Osteoblast (primary cell): ENCODE data around the gene PAQR6. TPM values are rescaled to one million over a fixed set of nuclear protein-coding genes. Genes with fewer than 3 reads are reported as not detected.

ENCODE experiments used
- DNase-seq: peaks from one replicate; pipeline ENCODE4 v3.0.0; 2011; ENCODE audit warnings: low spot score, mixed read lengths; ENCODE audit not compliant: insufficient read length; ENCODE audit errors: missing footprints
- H2AFZ ChIP-seq: 2 replicates; pipeline ENCODE4 v1.6.0; 2011; ENCODE audit warnings: mild to moderate bottlenecking, low read length
- H3K27ac ChIP-seq: 2 replicates; pipeline ENCODE4 v1.5.1; 2011; ENCODE audit warnings: mild to moderate bottlenecking, low read depth, low read length, moderate library complexity
- H3K27me3 ChIP-seq: 2 replicates; pipeline ENCODE4 v1.6.0; 2012; ENCODE audit warnings: mild to moderate bottlenecking, control low read depth, inconsistent platforms, low read length, moderate library complexity; ENCODE audit not compliant: insufficient read depth
- H3K36me3 ChIP-seq: 2 replicates; pipeline ENCODE4 v1.5.1; 2011; ENCODE audit warnings: mild to moderate bottlenecking, low read length, control low read depth, moderate library complexity; ENCODE audit not compliant: insufficient read depth
- H3K4me1 ChIP-seq: 2 replicates; pipeline ENCODE4 v1.5.1; 2011; ENCODE audit warnings: mild to moderate bottlenecking, low read length, control low read depth, moderate library complexity; ENCODE audit not compliant: insufficient read depth
- H3K4me2 ChIP-seq: 2 replicates; pipeline ENCODE4 v1.6.0; 2011; ENCODE audit warnings: mild to moderate bottlenecking, low read length; ENCODE audit not compliant: insufficient read depth
- H3K4me3 ChIP-seq: fragments of 200-600 bp; sonication (generic); 3 replicates; pipeline ENCODE4 v1.5.1; 2012; ENCODE audit warnings: mild to moderate bottlenecking, low read length, inconsistent platforms; ENCODE audit not compliant: insufficient read depth
- H3K79me2 ChIP-seq: 2 replicates; pipeline ENCODE4 v1.6.0; 2012; ENCODE audit warnings: mild to moderate bottlenecking, low read length, control low read depth, inconsistent platforms; ENCODE audit not compliant: insufficient read depth
- H3K9me3 ChIP-seq: 2 replicates; pipeline ENCODE4 v1.5.1; 2011; ENCODE audit warnings: low read depth, low read length, control low read depth
- H4K20me1 ChIP-seq: 2 replicates; pipeline ENCODE4 v1.6.0; 2012; ENCODE audit warnings: mild to moderate bottlenecking, low read length, control low read depth; ENCODE audit not compliant: insufficient read depth
- total RNA-seq: library from RNA; depleted of rRNA; stranded (reverse); fragments of >200 nt; gene quantifications from 2 replicates; pipeline ENCODE4 v1.2.3, GENCODE V29; 2012
- TF ChIP-seq, protein P1 (sequence below): IDR thresholded peaks from 2 replicates; pipeline ENCODE4 v1.5.1; 2011; ENCODE audit warnings: mild to moderate bottlenecking, low read depth, low read length, moderate library complexity; ENCODE audit errors: extremely low read depth

PAQR6 gene
- total RNA-seq, 1 donor, result 0.36 TPM

GRCh38 chr1:156233426-156234127 lies 14.3 kb downstream of the PAQR6 start:
- Histone ChIP-seq H3K4me3 (peak overlapping the region; percentile 11), H3K4me1 (peaks cover 20% of the 10 kb centered on the region), H3K27ac (peak overlapping the region; percentile 93), H3K9me3 (no peaks in the 10 kb centered on the region), H4K20me1 (no peaks in the 10 kb centered on the region), H3K36me3 (peaks cover 27% of the 10 kb centered on the region), H3K27me3 (no peaks in the 10 kb centered on the region), H3K79me2 (no peaks in the 10 kb centered on the region), H3K4me2 (peak overlapping the region; percentile 50), H2AFZ (no peak overlapping the region)
- TF ChIP-seq, protein P1, sequence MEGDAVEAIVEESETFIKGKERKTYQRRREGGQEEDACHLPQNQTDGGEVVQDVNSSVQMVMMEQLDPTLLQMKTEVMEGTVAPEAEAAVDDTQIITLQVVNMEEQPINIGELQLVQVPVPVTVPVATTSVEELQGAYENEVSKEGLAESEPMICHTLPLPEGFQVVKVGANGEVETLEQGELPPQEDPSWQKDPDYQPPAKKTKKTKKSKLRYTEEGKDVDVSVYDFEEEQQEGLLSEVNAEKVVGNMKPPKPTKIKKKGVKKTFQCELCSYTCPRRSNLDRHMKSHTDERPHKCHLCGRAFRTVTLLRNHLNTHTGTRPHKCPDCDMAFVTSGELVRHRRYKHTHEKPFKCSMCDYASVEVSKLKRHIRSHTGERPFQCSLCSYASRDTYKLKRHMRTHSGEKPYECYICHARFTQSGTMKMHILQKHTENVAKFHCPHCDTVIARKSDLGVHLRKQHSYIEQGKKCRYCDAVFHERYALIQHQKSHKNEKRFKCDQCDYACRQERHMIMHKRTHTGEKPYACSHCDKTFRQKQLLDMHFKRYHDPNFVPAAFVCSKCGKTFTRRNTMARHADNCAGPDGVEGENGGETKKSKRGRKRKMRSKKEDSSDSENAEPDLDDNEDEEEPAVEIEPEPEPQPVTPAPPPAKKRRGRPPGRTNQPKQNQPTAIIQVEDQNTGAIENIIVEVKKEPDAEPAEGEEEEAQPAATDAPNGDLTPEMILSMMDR, result no peak
- peak; percentile 88 for DNase-seq

- Histone ChIP-seq H3K27me3 (no peaks in the 10 kb centered on the region), H3K4me2 (no peak overlapping the region), H3K4me1 (peaks cover 20% of the 10 kb centered on the region), H3K79me2 (no peaks in the 10 kb centered on the region), H3K27ac (no peak overlapping the region), H4K20me1 (no peaks in the 10 kb centered on the region), H3K36me3 (peaks cover 27% of the 10 kb centered on the region), H3K9me3 (no peaks in the 10 kb centered on the region), H2AFZ (no peak overlapping the region), H3K4me3 (no peak overlapping the region)
- no peak for DNase-seq
- TF ChIP-seq, protein P1, result no peak
Observed at GRCh38 chr1:156232201-156232894, 15.5 kb downstream of the PAQR6 start.

GRCh38 chr1:156230473-156230837 lies 17.4 kb downstream of the PAQR6 start:
- Histone ChIP-seq H3K4me3 (no peak overlapping the region), H4K20me1 (no peaks in the 10 kb centered on the region), H3K36me3 (peaks cover 22% of the 10 kb centered on the region), H3K4me2 (no peak overlapping the region), H2AFZ (no peak overlapping the region), H3K27ac (no peak overlapping the region), H3K4me1 (peaks cover 20% of the 10 kb centered on the region), H3K27me3 (no peaks in the 10 kb centered on the region), H3K9me3 (no peaks in the 10 kb centered on the region), H3K79me2 (no peaks in the 10 kb centered on the region)
- TF ChIP-seq, protein P1, result no peak
- DNase-seq, result no peak

- TF ChIP-seq, protein P1, result no peak
- no peaks in the 10 kb centered on the region for H3K79me2 ChIP-seq
- no peak overlapping the region for H2AFZ ChIP-seq
- H4K20me1 ChIP-seq, result no peaks in the 10 kb centered on the region
- no peak overlapping the region for H3K4me2 ChIP-seq
- H3K4me3 ChIP-seq, result no peak overlapping the region
- no peaks in the 10 kb centered on the region for H3K9me3 ChIP-seq
- peaks cover 22% of the 10 kb centered on the region for H3K36me3 ChIP-seq
- H3K27ac ChIP-seq, result no peak overlapping the region
- no peak for DNase-seq
- H3K27me3 ChIP-seq, result no peaks in the 10 kb centered on the region
- H3K4me1 ChIP-seq, result peaks cover 20% of the 10 kb centered on the region
Observed at GRCh38 chr1:156229809-156230472, 17.9 kb downstream of the PAQR6 start.
